HG03135 (cell line): ENCODE results near the gene CDC25B.
"Not testable (repeated sequence)": the region's sequence is repeated elsewhere in the genome, so short reads cannot be mapped to it uniquely, and the experiment has no call there.

ENCODE experiments used
- ATAC-seq: cut with Tn5 transposase; IDR thresholded peaks from one replicate; pipeline ENCODE4 v1.9.1; 2021; ENCODE audit warnings: mild to moderate bottlenecking, moderate library complexity; ENCODE audit not compliant: unreplicated experiment

CDC25B gene

GRCh38 chr20:3784216-3784853 lies 11.8 kb upstream of the CDC25B start:
- no peak for ATAC-seq

DNA sequence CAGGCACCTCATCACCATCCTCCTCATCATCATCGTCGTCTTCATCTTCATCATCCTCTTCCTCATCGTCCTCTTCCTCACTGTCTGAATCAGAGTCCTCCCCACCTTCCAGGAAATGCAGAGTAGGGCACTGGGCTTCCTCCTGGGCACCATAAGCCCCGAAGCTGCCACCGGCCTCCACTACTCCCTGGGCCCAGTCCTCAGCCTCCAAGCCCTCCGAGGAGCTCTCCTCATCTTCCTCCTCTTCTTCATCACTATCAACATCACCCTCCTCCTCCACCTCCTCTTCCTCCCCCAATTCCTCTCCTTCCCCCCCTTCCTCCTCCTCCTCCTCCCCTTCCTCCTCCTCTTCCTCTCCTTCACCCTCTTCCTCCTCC lies 11.3 kb upstream of the CDC25B start:
- ATAC-seq: no peak

- ATAC-seq: no peak
These were observed 10.6 kb upstream of the CDC25B start for GRCh38 chr20:3785240-3786125.

DNA sequence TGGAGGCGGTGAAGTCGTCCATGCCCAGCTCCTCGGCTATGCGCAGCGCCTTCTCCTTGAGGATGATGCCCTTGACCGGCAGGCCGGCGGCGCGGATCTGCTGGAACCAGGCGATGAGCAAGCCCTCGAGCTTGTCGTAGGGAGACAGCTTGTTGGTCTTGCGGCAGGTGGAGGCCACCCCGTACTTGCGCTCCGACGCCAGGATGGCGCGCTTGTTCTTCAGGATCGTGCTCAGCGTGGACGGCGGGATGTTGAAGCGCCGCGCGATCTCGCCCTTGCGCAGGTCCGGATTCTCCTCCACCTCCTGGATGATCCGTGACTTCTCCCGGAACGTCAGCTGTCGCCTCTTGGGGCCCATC lies 10.0 kb upstream of the CDC25B start:
- peak; percentile 33 for ATAC-seq

DNA sequence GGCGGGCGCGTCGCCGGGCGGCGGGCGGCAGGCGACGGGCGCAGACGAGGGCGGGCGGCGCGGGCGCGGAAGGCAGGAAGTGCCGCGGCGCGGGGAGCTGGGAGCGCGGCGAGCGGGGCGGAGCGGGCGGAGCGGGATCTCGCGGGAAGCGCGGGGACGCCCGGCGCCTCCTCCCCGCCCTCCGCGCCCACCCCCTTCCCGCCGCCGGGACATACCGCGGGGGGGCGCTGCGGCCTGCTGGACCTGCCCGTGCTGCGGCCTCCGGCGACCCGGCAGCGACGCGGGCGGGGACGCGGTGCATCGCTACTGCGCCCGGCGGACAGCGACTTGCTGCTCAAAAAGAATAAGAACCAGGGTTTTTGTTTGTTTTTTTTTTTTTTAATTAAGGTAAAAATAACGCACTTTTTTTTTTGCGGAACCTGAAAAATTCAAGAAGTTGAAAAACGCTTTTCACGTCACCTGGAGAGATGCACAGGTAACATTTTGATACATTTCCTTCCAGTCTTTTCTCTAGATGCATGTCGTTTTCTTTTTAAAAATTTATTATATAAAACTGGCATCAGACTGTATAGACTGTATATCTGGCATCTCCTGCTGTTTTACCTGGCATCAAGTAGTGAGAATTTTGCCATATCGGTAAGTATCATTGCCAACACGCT lies 9.3 kb upstream of the CDC25B start, which contains the start of gene CENPB:
Gene CENPB (minus strand): TSS at position 76 of the 659 bp plus-strand sequence. CDS start 257 bp downstream, outside the sequence.
- peak; percentile 76 for ATAC-seq

GRCh38 chr20:3787324-3788014 lies 8.6 kb upstream of the CDC25B start:
- ATAC-seq: no peak

- ATAC-seq: no peak
These were observed 7.4 kb upstream of the CDC25B start for GRCh38 chr20:3788685-3789155.

DNA sequence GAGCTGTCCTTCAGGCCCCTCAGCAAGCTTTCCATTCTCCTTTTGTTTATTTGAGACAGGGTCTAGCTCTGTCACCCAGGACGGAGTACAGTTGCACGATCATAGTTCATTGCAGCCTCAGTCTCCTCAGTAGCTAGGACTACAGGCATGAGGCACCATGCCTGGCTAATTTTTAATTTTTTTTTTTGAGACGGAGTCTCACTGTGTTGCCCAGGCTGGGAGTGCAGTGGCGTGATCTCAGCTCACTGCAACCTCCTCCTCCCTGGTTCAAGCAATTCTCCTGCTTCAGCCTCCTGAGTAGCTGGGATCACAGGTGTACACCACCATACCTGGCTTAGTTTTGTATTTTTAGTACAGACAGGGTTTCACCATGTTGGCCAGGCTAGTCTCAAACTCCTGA lies 6.9 kb upstream of the CDC25B start:
- ATAC-seq: not testable (repeated sequence)

DNA sequence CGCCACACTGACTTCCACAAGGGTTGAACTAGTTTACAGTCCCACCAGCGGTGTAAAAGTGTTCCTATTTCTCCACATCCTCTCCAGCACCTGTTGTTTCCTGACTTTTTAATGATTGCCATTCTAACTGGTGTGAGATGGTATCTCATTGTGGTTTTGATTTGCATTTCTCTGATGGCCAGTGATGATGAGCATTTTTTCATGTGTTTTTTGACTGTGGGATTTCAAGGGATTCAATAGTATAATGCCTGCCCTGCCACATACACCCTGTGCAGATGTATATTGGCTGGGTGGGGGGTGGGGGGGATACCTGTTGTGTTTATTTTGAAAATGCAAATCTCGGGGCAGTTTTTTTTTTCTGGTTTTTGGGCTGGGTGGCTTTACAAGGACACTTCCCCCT lies 1.9 kb upstream of the CDC25B start:
- ATAC-seq: not testable (repeated sequence)

DNA sequence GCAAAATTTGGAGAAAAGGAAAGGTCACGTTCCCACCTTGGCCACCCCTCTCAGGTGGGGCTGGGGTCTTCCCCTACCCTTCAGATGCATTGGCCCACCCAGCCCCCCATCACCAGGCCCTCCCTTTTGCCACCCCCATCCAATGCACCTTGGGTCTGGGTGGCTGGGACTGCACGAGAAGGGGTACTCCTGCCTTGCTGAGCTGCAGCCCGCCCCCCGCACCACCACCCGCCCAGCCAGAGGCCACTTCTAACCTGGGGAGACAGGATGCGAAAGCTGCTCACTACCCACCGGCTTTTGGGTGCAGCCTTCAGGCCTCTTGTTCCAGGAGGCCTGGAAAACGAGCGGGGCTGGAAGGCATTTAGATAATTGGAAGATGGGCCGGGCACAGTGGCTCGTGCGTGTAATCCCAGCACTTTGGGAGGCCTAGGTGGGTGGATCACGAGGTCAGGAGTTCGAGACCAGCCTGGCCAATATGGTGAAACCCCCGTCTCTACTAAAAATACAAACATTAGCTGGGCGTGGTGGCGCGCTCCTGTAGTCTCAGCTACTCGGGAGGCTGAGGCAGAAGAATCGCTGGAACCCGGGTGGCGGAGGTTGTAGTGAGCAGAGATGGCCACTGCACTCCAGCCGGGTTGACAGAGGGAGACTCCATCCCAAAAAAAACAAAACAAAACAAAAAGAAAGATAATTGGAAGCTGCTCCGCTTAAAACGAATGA lies 1.2 kb upstream of the CDC25B start:
- no peak for ATAC-seq

- peak; percentile 3 for ATAC-seq
These were observed 541 bp downstream of the CDC25B start for GRCh38 chr20:3796477-3797225.

GRCh38 chr20:3797226-3797545 lies 1.1 kb downstream of the CDC25B start:
- ATAC-seq: no peak

- ATAC-seq: no peak
These were observed 1.7 kb downstream of the CDC25B start for GRCh38 chr20:3797592-3798372.

- ATAC-seq: no peak
These were observed 2.3 kb downstream of the CDC25B start for GRCh38 chr20:3798373-3798768.

DNA sequence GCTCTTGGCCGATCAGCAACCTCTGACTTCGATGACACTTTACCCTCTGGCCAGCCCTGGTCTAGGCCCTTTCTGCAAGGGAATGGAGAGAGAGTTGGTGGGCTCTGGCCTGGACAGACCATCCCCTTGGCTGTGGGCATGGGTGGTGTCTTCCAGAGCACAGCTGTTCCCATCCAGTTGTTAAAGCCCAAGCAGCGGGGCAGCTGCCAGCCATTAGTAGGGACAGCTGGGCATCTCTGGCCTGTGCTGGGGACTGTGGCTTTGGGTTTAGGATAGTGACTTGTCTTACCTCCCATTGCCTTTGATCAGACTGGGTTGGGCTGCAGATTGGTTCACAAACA lies 2.8 kb downstream of the CDC25B start:
- no peak for ATAC-seq

GRCh38 chr20:3800256-3800877 lies 4.3 kb downstream of the CDC25B start:
- no peak for ATAC-seq

- ATAC-seq: no peak
These were observed 4.8 kb downstream of the CDC25B start for GRCh38 chr20:3800878-3801260.

DNA sequence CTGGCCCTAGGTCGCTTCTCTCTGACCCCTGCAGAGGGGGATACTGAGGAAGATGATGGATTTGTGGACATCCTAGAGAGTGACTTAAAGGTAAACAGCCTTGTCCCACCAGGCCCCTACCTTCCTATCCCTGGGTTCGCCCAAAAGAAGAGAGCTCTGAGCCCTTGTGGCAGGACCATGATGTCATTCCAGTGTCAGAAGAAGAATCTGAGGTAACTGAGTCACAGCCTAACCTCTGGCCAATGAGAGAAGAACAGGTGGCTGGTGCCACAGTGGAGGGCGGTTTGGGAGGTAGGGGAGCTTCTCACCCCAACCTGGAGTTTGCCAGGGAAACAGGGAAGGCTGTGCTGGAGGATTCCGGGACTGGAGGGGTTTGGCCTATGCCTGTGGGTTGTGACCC lies 5.2 kb downstream of the CDC25B start:
- ATAC-seq: no peak

- no peak for ATAC-seq
These were observed 5.7 kb downstream of the CDC25B start for GRCh38 chr20:3801846-3802245.
